A549 treated with Hydrocortisone at 1 μM for 4 hours (cell line): ENCODE results near the gene HIGD2B. TPM values are rescaled to one million over a fixed set of nuclear protein-coding genes. Genes with fewer than 3 reads are reported as not detected.

Experiments
- total RNA-seq: library from RNA; stranded (reverse); fragments of 200-300 nt; extraction: Qiagen RNA extraction; gene quantifications from 5 replicates; pipeline ENCODE4 v1.2.3, GENCODE V29; 2022

The HIGD2B gene
- total RNA-seq: not detected in 5 replicates

GRCh38 chr15:72685925-72686794, at the start of gene HIGD2B, which contains the start of gene BBS4:
Gene HIGD2B (minus strand): TSS chr15:72686182. CDS start chr15:72676374, 9,808 bp downstream.
Gene BBS4 (plus strand): TSS chr15:72686207. CDS start chr15:72686228, 21 bp downstream.

GRCh38 chr15:72654397-72654796, 31.6 kb downstream of the HIGD2B start, which contains the start of gene GOLGA6B:
Gene GOLGA6B (plus strand): TSS chr15:72654697. CDS start chr15:72654738, 41 bp downstream.

Other genes starting within 250 kb of the HIGD2B start
- gene ARIH1, start 211.9 kb downstream of the HIGD2B start, total RNA-seq: 44.0 to 79.2 TPM (median 75.2 TPM) in 5 replicates
- gene GOLGA6B, start 31.5 kb downstream of the HIGD2B start, total RNA-seq: 0.06 to 0.09 TPM in 2 of 5 replicates, not detected in the others
- gene BBS4, start within 50 bp of the HIGD2B start, total RNA-seq: 16.1 to 21.6 TPM (median 16.7 TPM) in 5 replicates
- gene ADPGK, start 97.6 kb upstream of the HIGD2B start, total RNA-seq: 73.2 to 80.6 TPM (median 77.1 TPM) in 5 replicates